H1 (cell line): ENCODE data around the gene ZNF726. TPM values are rescaled to one million over a fixed set of nuclear protein-coding genes. Genes with fewer than 3 reads are reported as not detected.

Experiments
- CTCF ChIA-PET: fragments of 300-600 bp; sonication (Branson Sonifier 250); formaldehyde crosslinking; loops from one replicate; lab custom pipeline; 2021; ENCODE audit not compliant: partially characterized antibody; lab: Charles Lee
- POLR2A ChIA-PET: fragments of 300-600 bp; sonication (Branson Sonifier 250); formaldehyde crosslinking; loops from one replicate; lab custom pipeline; 2021; ENCODE audit warnings: inconsistent platforms; ENCODE audit not compliant: partially characterized antibody; lab: Charles Lee
- DNase-seq, 2 experiments: peaks; one replicate each; pipeline versions ENCODE4 v3.0.0 to v3.0.0-alpha.2; 2010 to 2022; ENCODE audit warnings: low spot score in 2 of 2, low read depth in 1 of 2, mixed read lengths in 1 of 2
- FAIRE-seq: peaks from 2 replicates; lab custom pipeline; 2011; peaks lifted over from hg19 to GRCh38; lab: Jason Lieb, UNC
- H2AFZ ChIP-seq: 2 replicates; pipeline ENCODE4 v1.8.1; 2012; ENCODE audit warnings: low read length, inconsistent platforms
- H2AK5ac ChIP-seq: 2 replicates; pipeline ENCODE4 v1.6.1; 2013; ENCODE audit warnings: low read depth, low read length
- H2BK120ac ChIP-seq: replicated peaks from 2 replicates; pipeline ENCODE3; 2013; ENCODE audit warnings: low read depth, low read length, inconsistent platforms
- H2BK12ac ChIP-seq: 2 replicates; pipeline ENCODE4 v1.6.1; 2013; ENCODE audit warnings: low read depth, low read length
- H2BK15ac ChIP-seq: 2 replicates; pipeline ENCODE4 v1.6.1; 2013; ENCODE audit warnings: low read length
- H2BK20ac ChIP-seq: 2 replicates; pipeline ENCODE4 v1.6.1; 2013; ENCODE audit warnings: low read length
- H2BK5ac ChIP-seq: 2 replicates; pipeline ENCODE4 v1.6.1; 2013; ENCODE audit warnings: low read depth, low read length
- H3K14ac ChIP-seq: 2 replicates; pipeline ENCODE4 v1.6.1; 2013; ENCODE audit warnings: inconsistent platforms; ENCODE audit not compliant: insufficient read length
- H3K18ac ChIP-seq: 2 replicates; pipeline ENCODE4 v1.6.1; 2013; ENCODE audit warnings: low read length; ENCODE audit errors: extremely low read depth
- H3K23ac ChIP-seq: 2 replicates; pipeline ENCODE4 v1.6.1; 2013; ENCODE audit warnings: inconsistent platforms; ENCODE audit not compliant: insufficient read length
- H3K23me2 ChIP-seq: 2 replicates; pipeline ENCODE4 v1.6.1; 2013; ENCODE audit warnings: low read depth, low read length
- H3K27ac ChIP-seq: 2 replicates; pipeline ENCODE4 v1.6.1; 2011; ENCODE audit warnings: low read depth, low read length, inconsistent platforms
- H3K27me3 ChIP-seq, 4 experiments: replicated peaks in 1 of 4; 1 replicate in 1 of 4; 2 replicates in 3 of 4; pipeline versions ENCODE4 v1.6.1 to v1.8.1; 2011 to 2013; ENCODE audit warnings: low read length in 3 of 4, mild to moderate bottlenecking in 3 of 4, inconsistent platforms in 2 of 4, mixed read lengths in 2 of 4, moderate library complexity in 1 of 4; ENCODE audit not compliant: control insufficient read depth in 3 of 4, insufficient read depth in 3 of 4; ENCODE audit errors: extremely low read depth in 1 of 4
- H3K36me3 ChIP-seq, 4 experiments: 2 replicates each; pipeline versions ENCODE4 v1.6.1 to v1.8.1; 2011 to 2013; ENCODE audit warnings: mild to moderate bottlenecking in 4 of 4, low read length in 3 of 4, moderate library complexity in 2 of 4, control low read depth in 1 of 4, inconsistent platforms in 1 of 4; ENCODE audit not compliant: insufficient read depth in 4 of 4, control insufficient read depth in 2 of 4
- H3K4ac ChIP-seq: replicated peaks from 2 replicates; pipeline ENCODE3; 2013; ENCODE audit warnings: low read length, low read depth, mixed read lengths, inconsistent platforms; ENCODE audit not compliant: insufficient read length
- H3K4me1 ChIP-seq, 4 experiments: replicated peaks in 1 of 4; 1 replicate in 1 of 4; 2 replicates in 3 of 4; pipeline versions ENCODE4 v1.6.1 to v1.8.1; 2011 to 2013; ENCODE audit warnings: low read length in 3 of 4, inconsistent platforms in 2 of 4, mixed read lengths in 1 of 4; ENCODE audit not compliant: insufficient read depth in 4 of 4, control insufficient read depth in 3 of 4
- H3K4me2 ChIP-seq, 2 experiments: 2 replicates each; pipeline versions ENCODE4 v1.6.1 to v1.8.1; 2011 to 2013; ENCODE audit warnings: low read depth in 2 of 2, low read length in 2 of 2, control low read depth in 1 of 2, inconsistent platforms in 1 of 2, mild to moderate bottlenecking in 1 of 2; ENCODE audit not compliant: insufficient read depth in 1 of 2
- H3K4me3 ChIP-seq, 4 experiments: fragments of 200-600, 300-600 bp in 1 of 4; sonication (generic), shearing (Covaris generic), sonication (Bioruptor Twin) in 1 of 4; 2 replicates each; pipeline versions ENCODE4 v1.5.1 to v1.8.1; 2011 to 2016; ENCODE audit warnings: low read length in 4 of 4, low read depth in 3 of 4, control low read depth in 2 of 4, inconsistent platforms in 2 of 4, mild to moderate bottlenecking in 2 of 4, mixed read lengths in 1 of 4, moderate library complexity in 1 of 4; ENCODE audit not compliant: insufficient read depth in 2 of 4; ENCODE audit errors: extremely low read depth in 1 of 4
- H3K56ac ChIP-seq: replicated peaks from 2 replicates; pipeline ENCODE3; 2013; ENCODE audit warnings: low read depth, mild to moderate bottlenecking, mixed read lengths, low read length, inconsistent platforms; ENCODE audit not compliant: insufficient read length
- H3K79me1 ChIP-seq: 2 replicates; pipeline ENCODE4 v1.6.1; 2013; ENCODE audit warnings: low read depth, low read length, control low read depth
- H3K79me2 ChIP-seq, 2 experiments: 2 replicates each; pipeline versions ENCODE4 v1.6.1 to v1.8.1; 2012 to 2013; ENCODE audit warnings: low read length in 2 of 2, mild to moderate bottlenecking in 2 of 2, inconsistent platforms in 1 of 2; ENCODE audit not compliant: insufficient read depth in 2 of 2, control insufficient read depth in 1 of 2
- H3K9ac ChIP-seq, 4 experiments: replicated peaks in 1 of 4; 1 replicate in 1 of 4; 2 replicates in 3 of 4; pipeline versions ENCODE4 v1.6.1 to v1.8.1; 2011 to 2013; ENCODE audit warnings: low read depth in 3 of 4, low read length in 3 of 4, control low read depth in 2 of 4, mild to moderate bottlenecking in 2 of 4, moderate library complexity in 2 of 4, inconsistent platforms in 1 of 4; ENCODE audit errors: extremely low read depth in 1 of 4
- H3K9me3 ChIP-seq, 2 experiments: 2 replicates each; pipeline versions ENCODE4 v1.6.1 to v1.8.1; 2012 to 2013; ENCODE audit warnings: mild to moderate bottlenecking in 2 of 2, moderate library complexity in 2 of 2, control low read depth in 1 of 2, inconsistent platforms in 1 of 2, low read depth in 1 of 2, low read length in 1 of 2, mixed read lengths in 1 of 2; ENCODE audit not compliant: insufficient read depth in 2 of 2
- H4K20me1 ChIP-seq, 2 experiments: replicated peaks in 1 of 2; 2 replicates each; pipeline versions ENCODE3 to v1.8.1; 2011 to 2013; ENCODE audit warnings: inconsistent platforms in 2 of 2, low read length in 2 of 2, mild to moderate bottlenecking in 1 of 2; ENCODE audit not compliant: insufficient read depth in 2 of 2, control insufficient read depth in 1 of 2
- H4K5ac ChIP-seq: 2 replicates; pipeline ENCODE4 v1.6.1; 2013; ENCODE audit warnings: low read length, low read depth, mixed read lengths, inconsistent platforms; ENCODE audit not compliant: insufficient read length
- H4K8ac ChIP-seq: 2 replicates; pipeline ENCODE4 v1.8.0; 2013; ENCODE audit warnings: mild to moderate bottlenecking, moderate library complexity, low read length, inconsistent platforms; ENCODE audit not compliant: insufficient read depth; ENCODE audit errors: extremely low read depth
- H4K91ac ChIP-seq: replicated peaks from 2 replicates; pipeline ENCODE3; 2013; ENCODE audit warnings: low read length, mixed read lengths, inconsistent platforms; ENCODE audit not compliant: insufficient read length
- ATF2 ChIP-seq: IDR thresholded peaks from 2 replicates; pipeline ENCODE4 v1.6.1; 2012; ENCODE audit warnings: low read length, inconsistent platforms
- CBX8 ChIP-seq: fragments of 300-800, 300-1000 bp; sonication (generic); IDR thresholded peaks from 2 replicates; pipeline ENCODE4 v1.7.1; 2016; ENCODE audit warnings: low read depth, low read length, borderline replicate concordance
- E2F6 ChIP-seq: IDR thresholded peaks from 2 replicates; pipeline ENCODE4 v1.6.1; 2012; ENCODE audit warnings: inconsistent platforms
- EP300 ChIP-seq, 2 experiments: IDR thresholded peaks; 1 replicate in 1 of 2; 2 replicates in 1 of 2; pipeline ENCODE4 v1.6.1; 2011 to 2012; ENCODE audit warnings: low read depth in 2 of 2, low read length in 2 of 2, mild to moderate bottlenecking in 2 of 2, borderline replicate concordance in 1 of 2, inconsistent platforms in 1 of 2, moderate library complexity in 1 of 2
- KDM5A ChIP-seq: fragments of 200-600 bp; IDR thresholded peaks from 2 replicates; pipeline ENCODE4 v1.7.1; 2012; ENCODE audit warnings: mild to moderate bottlenecking, low read length, inconsistent platforms, mixed read lengths
- MAFK ChIP-seq: IDR thresholded peaks from 2 replicates; pipeline ENCODE4 v1.6.1; 2012; ENCODE audit warnings: low read depth, mild to moderate bottlenecking, improper control_type of control experiment, low read length
- RBBP5 ChIP-seq: IDR thresholded peaks from 2 replicates; pipeline ENCODE4 v1.7.1; 2012; ENCODE audit warnings: low read depth, mild to moderate bottlenecking, inconsistent platforms, low read length, moderate library complexity, borderline replicate concordance
- RNF2 ChIP-seq: fragments of 200-900, 300-1000 bp; sonication (generic); IDR thresholded peaks from 2 replicates; pipeline ENCODE4 v1.7.1; 2016; ENCODE audit warnings: borderline replicate concordance, low read depth, mild to moderate bottlenecking, antibody characterized with exemption, low read length; ENCODE audit not compliant: poor library complexity, severe bottlenecking; ENCODE audit errors: missing control alignments
- SIN3A ChIP-seq, 2 experiments: IDR thresholded peaks in 1 of 2; conservative IDR thresholded peaks in 1 of 2; 2 replicates each; pipeline ENCODE4 v1.6.1; 2011 to 2012; ENCODE audit warnings: low read length in 2 of 2, improper control_type of control experiment in 1 of 2, low read depth in 1 of 2, mild to moderate bottlenecking in 1 of 2
- TAF7 ChIP-seq: optimal IDR thresholded peaks from 2 replicates; pipeline ENCODE3; 2011; ENCODE audit warnings: low read depth, mild to moderate bottlenecking, inconsistent platforms, low read length, moderate library complexity, borderline replicate concordance
- YY1 ChIP-seq: IDR thresholded peaks from 2 replicates; pipeline ENCODE4 v1.6.1; 2011; ENCODE audit warnings: low read depth, mild to moderate bottlenecking, low read length
- WGBS, 2 experiments: shearing (Covaris generic) in 1 of 2; methylation state at CpG; one replicate each; pipeline versions ENCODE4 v1.1.6 to v1.1.7; 2013 to 2015; ENCODE audit warnings: low lambda C conversion rate in 2 of 2, mixed read lengths in 2 of 2, inconsistent platforms in 1 of 2, low coverage in 1 of 2, missing lambda C conversion rate in 1 of 2; ENCODE audit not compliant: insufficient replicate concordance in 2 of 2, insufficient coverage in 1 of 2, insufficient read length in 1 of 2; ENCODE audit errors: extremely low coverage in 1 of 2, missing lambda C conversion rate in 1 of 2; 5-methylcytosine and 5-hydroxymethylcytosine counted together
- polyA plus RNA-seq, 7 experiments: library from polyadenylated mRNA; depleted of rRNA in 3 of 7; stranded (reverse) in 5 of 7; unstranded in 2 of 7; fragments of >200 nt in 5 of 7; fragments of 200-250 nt in 2 of 7; gene quantifications; 1 replicate in 5 of 7; 2 replicates in 1 of 7; 4 replicates in 1 of 7; pipeline versions ENCODE4 v1.2.1 to v1.2.3, GENCODE V29; 2011 to 2013; ENCODE audit warnings: missing spikeins in 2 of 7, mixed read lengths in 2 of 7
- total RNA-seq: library from RNA; stranded (reverse); fragmentation: NEBNext Ultra II Directional; extraction: Animal tissue kit (Norgen Biotek cat#: 25700); gene quantifications from 2 replicates; pipeline ENCODE4 v1.2.1, GENCODE V29; 2021

ZNF726 gene
- total and polyA plus RNA-seq, 2 of the 8 experiments (the other 6 are each of a cell fraction or from before 2014, with no cell fraction given): not detected

- 93% methylated on average over 2 of the region's 2 CpGs; no CpG with 5 or more reads in 1 of the 2 experiments for WGBS, 2 experiments
- no peaks in the 10 kb centered on the region for H3K4me1 ChIP-seq
- no peaks in the 10 kb centered on the region; a peak in 1 of 8 replicates for H3K36me3 ChIP-seq
- no peak overlapping the region for H3K4me2 ChIP-seq
- H2BK12ac ChIP-seq: no peak overlapping the region
- H4K5ac ChIP-seq: no peak overlapping the region
- no peak overlapping the region for H2BK20ac ChIP-seq
- H2BK5ac ChIP-seq: no peak overlapping the region
- ChIA-PET POLR2A (no interaction called here), CTCF (no interaction called here)
- H3K27ac ChIP-seq: no peak overlapping the region
- no peak overlapping the region for H3K56ac ChIP-seq
- H3K79me2 ChIP-seq: no peaks in the 10 kb centered on the region
- no peak overlapping the region for H2AFZ ChIP-seq
- H3K4me3 ChIP-seq: no peak overlapping the region
- no peak overlapping the region for H3K23ac ChIP-seq
- H3K79me1 ChIP-seq: no peaks in the 10 kb centered on the region
- H4K20me1 ChIP-seq: no peaks in the 10 kb centered on the region
- H3K9me3 ChIP-seq: peaks cover 55 to 80% of the 10 kb centered on the region in 2 experiments
- H2BK120ac ChIP-seq: no peak overlapping the region
- DNase-seq (no peak), FAIRE-seq (no peak)
- no peak overlapping the region for H2AK5ac ChIP-seq
- no peak overlapping the region for H3K18ac ChIP-seq
- H3K27me3 ChIP-seq: no peaks in the 10 kb centered on the region
- H4K8ac ChIP-seq: no peak overlapping the region
- H3K23me2 ChIP-seq: no peaks in the 10 kb centered on the region; the same call in 1 of the 2 replicates
- H3K9ac ChIP-seq: no peak overlapping the region
- no peak overlapping the region for H3K4ac ChIP-seq
- H4K91ac ChIP-seq: no peak overlapping the region
- H2BK15ac ChIP-seq: no peak overlapping the region
- H3K14ac ChIP-seq: no peak overlapping the region
- no peak for TF ChIP-seq CBX8
- no peak for TF ChIP-seq TAF7
- no peak for TF ChIP-seq RBBP5
- no peak for TF ChIP-seq RNF2
- no peak for TF ChIP-seq KDM5A
- TF ChIP-seq MAFK: no peak
- no peak for TF ChIP-seq ATF2
- TF ChIP-seq EP300 (IDR thresholded peaks at IDR 0.05; ENCODE audit: borderline replicate concordance in 1 of 2, low read depth in 2 of 2, low read length in 2 of 2): no peak
- no peak for TF ChIP-seq E2F6
- no peak for TF ChIP-seq YY1
- TF ChIP-seq SIN3A (conservative IDR thresholded peaks at IDR 0.05 in 1 of 2, IDR thresholded peaks at IDR 0.05 in 1 of 2; ENCODE audit: low read depth in 1 of 2, low read length in 2 of 2): no peak
Observed at GRCh38 chr19:23974941-23975340, 60.3 kb downstream of the ZNF726 start.
